PC-3 (cell line): ENCODE measurements around the gene PLCB4.
"Not testable (repeated sequence)": the region's sequence is repeated elsewhere in the genome, so short reads cannot be mapped to it uniquely, and the experiment has no call there.

Experiments
- CTCF ChIP-seq: fragments of 300-600 bp; sonication (generic); conservative IDR thresholded peaks from 2 replicates; pipeline ENCODE4 v1.5.1; 2017; ENCODE audit warnings: antibody characterized with exemption, low read depth, mild to moderate bottlenecking, low read length
- EZH2 ChIP-seq: fragments of 300-600 bp; sonication (generic); IDR thresholded peaks from one replicate; pipeline ENCODE4 v1.6.1; 2017; ENCODE audit warnings: antibody characterized with exemption, mild to moderate bottlenecking, low read length; ENCODE audit not compliant: unreplicated experiment

DNA sequence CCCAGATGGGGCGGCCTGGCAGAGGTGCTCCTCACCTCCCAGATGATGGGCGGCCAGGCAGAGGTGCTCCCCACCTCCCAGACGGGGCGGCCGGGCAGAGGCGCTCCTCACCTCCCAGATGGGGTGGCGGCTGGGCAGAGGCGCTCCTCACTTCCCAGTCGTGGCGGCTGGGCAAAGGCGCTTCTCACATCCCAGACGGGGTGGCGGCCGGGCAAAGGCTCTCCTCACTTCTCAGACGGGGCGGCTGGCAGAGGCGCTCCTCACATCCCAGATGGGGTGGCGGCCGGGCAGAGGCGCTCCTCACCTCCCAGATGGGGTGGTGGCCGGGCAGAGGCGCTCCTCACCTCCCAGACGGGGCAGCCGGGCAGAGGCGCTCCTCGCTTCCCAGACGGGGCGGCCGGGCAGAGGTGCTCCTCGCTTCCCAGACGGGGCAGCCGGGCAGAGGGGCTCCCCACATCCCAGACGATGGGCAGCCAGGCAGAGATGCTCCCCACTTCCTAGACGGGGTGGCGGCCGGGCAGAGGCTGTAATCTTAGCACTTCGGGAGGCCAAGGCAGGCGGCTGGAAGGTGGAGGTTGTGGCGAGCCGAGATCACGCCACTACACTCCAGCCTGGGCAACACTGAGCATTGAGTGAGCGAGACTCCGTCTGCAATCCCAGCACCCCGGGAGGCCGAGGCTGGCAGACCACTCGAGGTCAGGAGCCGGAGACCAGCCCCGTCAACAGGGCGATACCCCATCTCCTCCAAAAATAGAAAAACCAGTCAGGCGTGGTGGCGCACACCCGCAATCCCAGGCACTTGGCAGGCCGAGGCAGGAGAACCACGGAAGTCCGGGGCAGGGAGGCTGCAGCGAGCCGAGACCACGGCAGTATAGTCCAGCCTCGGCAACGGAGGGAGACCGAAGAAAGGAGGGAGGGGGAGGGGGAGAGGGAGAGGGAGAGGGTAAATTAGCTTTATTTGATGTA lies 316.7 kb downstream of the PLCB4 start:
- not testable (repeated sequence) for TF ChIP-seq CTCF, EZH2
